ENCODE measurements around the gene TMC8. TPM values are rescaled to one million over a fixed set of nuclear protein-coding genes. Genes with fewer than 3 reads are reported as not detected.

Gene TMC8
- polyA plus RNA-seq, 1 donor from 2014 or later, result 0.41 TPM

DNA sequence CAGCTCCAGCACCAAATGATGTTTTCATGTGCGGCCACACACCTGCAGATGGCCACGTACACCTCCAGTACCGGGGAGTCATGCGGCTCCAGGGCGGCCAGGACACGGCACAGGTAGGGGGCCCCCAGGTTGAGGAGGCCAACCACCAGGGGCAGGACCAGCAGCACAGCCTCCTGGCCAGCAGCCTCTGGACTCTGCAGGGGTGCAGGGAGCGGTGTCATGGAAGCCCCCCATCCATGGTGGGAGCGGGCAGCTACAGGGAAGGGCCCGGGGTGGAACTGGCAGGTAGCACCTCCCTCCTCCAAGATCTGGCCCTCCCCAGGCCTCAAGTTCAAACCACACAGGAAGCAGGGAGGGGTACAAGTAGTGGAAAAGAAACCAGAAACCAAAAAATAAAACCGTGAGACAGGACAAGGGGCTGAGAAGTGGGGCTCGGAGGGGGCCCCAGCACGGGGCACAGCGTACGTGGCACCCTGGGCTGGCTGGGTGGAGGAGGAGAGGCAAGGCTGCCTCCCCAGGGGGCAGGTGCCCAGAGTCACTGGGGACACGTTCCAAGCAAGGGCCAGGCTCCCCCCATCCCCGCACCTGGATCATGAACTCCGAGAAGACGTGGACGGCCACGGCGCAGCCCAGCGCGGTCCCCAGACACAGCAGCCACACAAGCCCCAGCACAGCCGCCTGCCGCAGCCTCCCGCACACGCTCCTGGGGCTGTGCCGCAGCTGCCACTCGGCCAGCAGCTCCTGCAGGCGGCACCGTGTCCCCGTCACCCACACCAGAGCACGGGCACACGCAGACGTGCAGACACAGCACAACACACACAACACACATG is 9.4 kb upstream of the TMC8 start:
- Histone ChIP-seq H3K79me2 (replicated peaks; ENCODE audit: insufficient read depth, low read length) (no peaks in the 10 kb centered on the region), H3K9ac (ENCODE audit: low read length) (no peak overlapping the region), H3K27me3 (ENCODE audit: insufficient read depth, low read depth, low read length) (no peaks in the 10 kb centered on the region), H3F3A (ENCODE audit: insufficient read depth, low read length, poor library complexity, severe bottlenecking) (no peaks in the 10 kb centered on the region), H3K4me2 (ENCODE audit: low read length) (no peak overlapping the region), H3K4me3 (ENCODE audit: low read length) (no peak overlapping the region), H2AFZ (ENCODE audit: low read depth, low read length) (no peak overlapping the region), H4K20me1 (ENCODE audit: insufficient read depth) (no peaks in the 10 kb centered on the region), H3K36me3 (ENCODE audit: insufficient read depth, low read length) (no peaks in the 10 kb centered on the region), H3K27ac (ENCODE audit: low read length) (no peak overlapping the region), H3K9me3 (ENCODE audit: low read length) (no peaks in the 10 kb centered on the region), H3K9me2 (ENCODE audit: insufficient read depth, low read length) (no peaks in the 10 kb centered on the region)
- TF ChIP-seq POLR2AphosphoS5 (IDR thresholded peaks at IDR 0.05) (no peak), SMC3 (conservative IDR thresholded peaks at IDR 0.05; ENCODE audit: poor library complexity) (no peak), EP300 (conservative IDR thresholded peaks at IDR 0.05; ENCODE audit: poor library complexity, severe bottlenecking) (no peak), EZH2 (IDR thresholded peaks at IDR 0.05; ENCODE audit: borderline replicate concordance, insufficient read depth, low read length, poor library complexity, severe bottlenecking) (no peak), TAF1 (IDR thresholded peaks at IDR 0.05; ENCODE audit: low read depth) (no peak), RAD21 (conservative IDR thresholded peaks at IDR 0.05) (no peak), MXI1 (conservative IDR thresholded peaks at IDR 0.05; ENCODE audit: poor library complexity, severe bottlenecking) (no peak)
- TF ChIP-seq, protein P1, sequence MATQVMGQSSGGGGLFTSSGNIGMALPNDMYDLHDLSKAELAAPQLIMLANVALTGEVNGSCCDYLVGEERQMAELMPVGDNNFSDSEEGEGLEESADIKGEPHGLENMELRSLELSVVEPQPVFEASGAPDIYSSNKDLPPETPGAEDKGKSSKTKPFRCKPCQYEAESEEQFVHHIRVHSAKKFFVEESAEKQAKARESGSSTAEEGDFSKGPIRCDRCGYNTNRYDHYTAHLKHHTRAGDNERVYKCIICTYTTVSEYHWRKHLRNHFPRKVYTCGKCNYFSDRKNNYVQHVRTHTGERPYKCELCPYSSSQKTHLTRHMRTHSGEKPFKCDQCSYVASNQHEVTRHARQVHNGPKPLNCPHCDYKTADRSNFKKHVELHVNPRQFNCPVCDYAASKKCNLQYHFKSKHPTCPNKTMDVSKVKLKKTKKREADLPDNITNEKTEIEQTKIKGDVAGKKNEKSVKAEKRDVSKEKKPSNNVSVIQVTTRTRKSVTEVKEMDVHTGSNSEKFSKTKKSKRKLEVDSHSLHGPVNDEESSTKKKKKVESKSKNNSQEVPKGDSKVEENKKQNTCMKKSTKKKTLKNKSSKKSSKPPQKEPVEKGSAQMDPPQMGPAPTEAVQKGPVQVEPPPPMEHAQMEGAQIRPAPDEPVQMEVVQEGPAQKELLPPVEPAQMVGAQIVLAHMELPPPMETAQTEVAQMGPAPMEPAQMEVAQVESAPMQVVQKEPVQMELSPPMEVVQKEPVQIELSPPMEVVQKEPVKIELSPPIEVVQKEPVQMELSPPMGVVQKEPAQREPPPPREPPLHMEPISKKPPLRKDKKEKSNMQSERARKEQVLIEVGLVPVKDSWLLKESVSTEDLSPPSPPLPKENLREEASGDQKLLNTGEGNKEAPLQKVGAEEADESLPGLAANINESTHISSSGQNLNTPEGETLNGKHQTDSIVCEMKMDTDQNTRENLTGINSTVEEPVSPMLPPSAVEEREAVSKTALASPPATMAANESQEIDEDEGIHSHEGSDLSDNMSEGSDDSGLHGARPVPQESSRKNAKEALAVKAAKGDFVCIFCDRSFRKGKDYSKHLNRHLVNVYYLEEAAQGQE (IDR thresholded peaks at IDR 0.05; ENCODE audit: borderline replicate concordance), result no peak
- TF ChIP-seq, protein P2, sequence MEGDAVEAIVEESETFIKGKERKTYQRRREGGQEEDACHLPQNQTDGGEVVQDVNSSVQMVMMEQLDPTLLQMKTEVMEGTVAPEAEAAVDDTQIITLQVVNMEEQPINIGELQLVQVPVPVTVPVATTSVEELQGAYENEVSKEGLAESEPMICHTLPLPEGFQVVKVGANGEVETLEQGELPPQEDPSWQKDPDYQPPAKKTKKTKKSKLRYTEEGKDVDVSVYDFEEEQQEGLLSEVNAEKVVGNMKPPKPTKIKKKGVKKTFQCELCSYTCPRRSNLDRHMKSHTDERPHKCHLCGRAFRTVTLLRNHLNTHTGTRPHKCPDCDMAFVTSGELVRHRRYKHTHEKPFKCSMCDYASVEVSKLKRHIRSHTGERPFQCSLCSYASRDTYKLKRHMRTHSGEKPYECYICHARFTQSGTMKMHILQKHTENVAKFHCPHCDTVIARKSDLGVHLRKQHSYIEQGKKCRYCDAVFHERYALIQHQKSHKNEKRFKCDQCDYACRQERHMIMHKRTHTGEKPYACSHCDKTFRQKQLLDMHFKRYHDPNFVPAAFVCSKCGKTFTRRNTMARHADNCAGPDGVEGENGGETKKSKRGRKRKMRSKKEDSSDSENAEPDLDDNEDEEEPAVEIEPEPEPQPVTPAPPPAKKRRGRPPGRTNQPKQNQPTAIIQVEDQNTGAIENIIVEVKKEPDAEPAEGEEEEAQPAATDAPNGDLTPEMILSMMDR (IDR thresholded peaks at IDR 0.05; ENCODE audit: poor library complexity, severe bottlenecking), result no peak

DNA sequence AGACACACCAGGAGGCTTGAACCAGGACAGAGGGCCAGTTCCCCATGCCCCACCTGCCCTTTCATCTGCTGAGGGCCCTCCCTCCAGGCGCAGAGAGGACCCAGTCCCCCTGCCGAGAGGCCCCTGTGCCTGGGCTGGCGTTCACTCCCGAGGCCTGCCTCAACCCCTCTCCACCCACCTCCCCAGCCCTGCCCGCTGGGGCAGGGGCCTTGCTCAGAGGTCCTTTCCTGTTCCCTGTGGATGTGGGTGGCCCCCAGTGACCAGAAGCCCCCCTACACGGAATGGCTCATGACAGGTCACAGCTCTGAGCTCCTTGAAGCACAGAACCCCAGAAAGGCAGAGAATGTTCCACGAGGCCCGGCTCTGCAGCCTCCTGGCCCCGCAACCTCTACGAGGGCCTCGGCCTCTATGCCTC is 8.8 kb upstream of the TMC8 start:
- H3K27me3 ChIP-seq (ENCODE audit: insufficient read depth, low read depth, low read length), result no peaks in the 10 kb centered on the region
- H3K36me3 ChIP-seq (ENCODE audit: insufficient read depth, low read length), result no peaks in the 10 kb centered on the region
- H2AFZ ChIP-seq (ENCODE audit: low read depth, low read length), result no peak overlapping the region
- no peak overlapping the region for H3K9ac ChIP-seq (ENCODE audit: low read length)
- H3K9me3 ChIP-seq (ENCODE audit: low read length), result no peaks in the 10 kb centered on the region
- H3F3A ChIP-seq (ENCODE audit: insufficient read depth, low read length, poor library complexity, severe bottlenecking), result no peaks in the 10 kb centered on the region
- TF ChIP-seq, protein P1 (IDR thresholded peaks at IDR 0.05; ENCODE audit: borderline replicate concordance), result no peak
- no peak for TF ChIP-seq MXI1 (conservative IDR thresholded peaks at IDR 0.05; ENCODE audit: poor library complexity, severe bottlenecking)
- TF ChIP-seq EZH2 (IDR thresholded peaks at IDR 0.05; ENCODE audit: borderline replicate concordance, insufficient read depth, low read length, poor library complexity, severe bottlenecking), result no peak
- no peak for TF ChIP-seq POLR2AphosphoS5 (IDR thresholded peaks at IDR 0.05)
- no peak for TF ChIP-seq EP300 (conservative IDR thresholded peaks at IDR 0.05; ENCODE audit: poor library complexity, severe bottlenecking)
- no peak for TF ChIP-seq RAD21 (conservative IDR thresholded peaks at IDR 0.05)
- H3K4me3 ChIP-seq (ENCODE audit: low read length), result no peak overlapping the region
- no peak overlapping the region for H3K27ac ChIP-seq (ENCODE audit: low read length)
- H3K9me2 ChIP-seq (ENCODE audit: insufficient read depth, low read length), result no peaks in the 10 kb centered on the region
- no peak overlapping the region for H3K4me2 ChIP-seq (ENCODE audit: low read length)
- H3K79me2 ChIP-seq (replicated peaks; ENCODE audit: insufficient read depth, low read length), result no peaks in the 10 kb centered on the region
- no peaks in the 10 kb centered on the region for H4K20me1 ChIP-seq (ENCODE audit: insufficient read depth)

Data from neural cell (in vitro differentiated cells).